ENCODE results near the gene RPL13. TPM values are rescaled to one million over a fixed set of nuclear protein-coding genes. Genes with fewer than 3 reads are reported as not detected.

Gene RPL13
- total and polyA plus RNA-seq, 10 of the 15 experiments (the other 5 are each of a cell fraction or from before 2014, with no cell fraction given): 386 to 9,428 (median 2,486) TPM

DNA sequence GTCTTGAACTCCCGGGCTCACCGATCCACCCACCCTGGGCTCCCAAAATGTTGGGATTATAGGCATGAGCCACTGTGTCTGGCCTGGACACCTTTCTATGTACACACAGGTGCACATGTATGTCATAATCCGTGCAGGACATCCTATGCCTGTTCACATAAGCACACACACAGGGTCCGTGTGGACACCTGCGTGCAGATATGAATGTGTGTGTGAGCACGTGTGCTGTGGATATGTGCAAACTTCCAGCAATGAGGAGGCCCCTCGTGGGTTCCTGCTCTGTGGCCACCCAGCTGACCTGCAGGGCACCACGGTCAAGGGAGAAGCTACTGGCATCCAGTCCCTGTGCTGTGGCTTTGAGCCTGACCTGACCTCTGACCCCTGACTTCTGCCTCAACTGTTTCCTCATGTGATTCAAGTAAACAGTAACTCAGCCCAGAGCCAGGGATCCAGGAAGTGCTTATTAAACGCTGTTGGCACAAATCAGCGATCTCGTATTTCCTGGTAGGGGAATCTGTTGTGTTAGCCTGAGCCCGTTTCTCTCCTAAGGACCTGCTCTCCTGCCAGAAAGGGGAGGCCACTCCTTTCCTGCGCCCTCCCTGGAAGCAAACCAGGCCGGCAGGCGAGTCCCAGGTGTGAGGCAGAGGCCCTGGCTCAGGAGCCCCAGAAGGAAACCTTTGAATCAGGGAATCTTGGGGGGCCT is 21.5 kb downstream of the RPL13 start:
- Histone ChIP-seq H4K20me1 (ENCODE audit: control insufficient read depth, insufficient read depth) (no peaks in the 10 kb centered on the region), H3K36me3 (ENCODE audit: control insufficient read depth in 2 of 2, insufficient read depth in 2 of 2, low read length in 1 of 2) (no peaks in the 10 kb centered on the region), H3K27ac (ENCODE audit: control insufficient read depth, insufficient read depth) (no peak overlapping the region), H3K27me3 (replicated peaks in 1 of 2; ENCODE audit: control insufficient read depth in 2 of 2, insufficient read depth in 2 of 2, low read length in 1 of 2) (no peaks in the 10 kb centered on the region), H3K4me3 (no peak overlapping the region), H3K9me3 (replicated peaks; ENCODE audit: control insufficient read depth, insufficient read depth, low read length) (no peaks in the 10 kb centered on the region; the same call in 2 of the 3 replicates), H2AFZ (ENCODE audit: control insufficient read depth, low read depth, low read length) (no peak overlapping the region), H3K79me2 (ENCODE audit: control insufficient read depth, insufficient read depth, low read length) (no peaks in the 10 kb centered on the region), H3K4me2 (ENCODE audit: control insufficient read depth, insufficient read depth) (no peak overlapping the region), H3K9ac (ENCODE audit: control insufficient read depth, insufficient read depth, low read length) (no peak overlapping the region), H3K4me1 (ENCODE audit: control insufficient read depth, insufficient read depth, low read length) (no peaks in the 10 kb centered on the region)
- in situ Hi-C loops (cut with MboI): no loop called here
- intact Hi-C loops (cut with micrococcal nuclease; ENCODE audit: unreplicated experiment): no loop called here
- FAIRE-seq (no peak), ATAC-seq (no peak), DNase-seq (ENCODE audit: low read depth, low spot score) (no peak)
- 43% methylated on average over 15 of the region's 15 CpGs for WGBS (ENCODE audit: insufficient coverage, insufficient replicate concordance, low lambda C conversion rate, missing lambda C conversion rate)
- ChIA-PET SMC1A (ENCODE audit: uncharacterized antibody, unreplicated experiment) (no interaction called here), CTCF (no interaction called here), POLR2A (no interaction called here), RAD21 (ENCODE audit: unreplicated experiment) (no interaction called here)
- TF ChIP-seq, protein P1, sequence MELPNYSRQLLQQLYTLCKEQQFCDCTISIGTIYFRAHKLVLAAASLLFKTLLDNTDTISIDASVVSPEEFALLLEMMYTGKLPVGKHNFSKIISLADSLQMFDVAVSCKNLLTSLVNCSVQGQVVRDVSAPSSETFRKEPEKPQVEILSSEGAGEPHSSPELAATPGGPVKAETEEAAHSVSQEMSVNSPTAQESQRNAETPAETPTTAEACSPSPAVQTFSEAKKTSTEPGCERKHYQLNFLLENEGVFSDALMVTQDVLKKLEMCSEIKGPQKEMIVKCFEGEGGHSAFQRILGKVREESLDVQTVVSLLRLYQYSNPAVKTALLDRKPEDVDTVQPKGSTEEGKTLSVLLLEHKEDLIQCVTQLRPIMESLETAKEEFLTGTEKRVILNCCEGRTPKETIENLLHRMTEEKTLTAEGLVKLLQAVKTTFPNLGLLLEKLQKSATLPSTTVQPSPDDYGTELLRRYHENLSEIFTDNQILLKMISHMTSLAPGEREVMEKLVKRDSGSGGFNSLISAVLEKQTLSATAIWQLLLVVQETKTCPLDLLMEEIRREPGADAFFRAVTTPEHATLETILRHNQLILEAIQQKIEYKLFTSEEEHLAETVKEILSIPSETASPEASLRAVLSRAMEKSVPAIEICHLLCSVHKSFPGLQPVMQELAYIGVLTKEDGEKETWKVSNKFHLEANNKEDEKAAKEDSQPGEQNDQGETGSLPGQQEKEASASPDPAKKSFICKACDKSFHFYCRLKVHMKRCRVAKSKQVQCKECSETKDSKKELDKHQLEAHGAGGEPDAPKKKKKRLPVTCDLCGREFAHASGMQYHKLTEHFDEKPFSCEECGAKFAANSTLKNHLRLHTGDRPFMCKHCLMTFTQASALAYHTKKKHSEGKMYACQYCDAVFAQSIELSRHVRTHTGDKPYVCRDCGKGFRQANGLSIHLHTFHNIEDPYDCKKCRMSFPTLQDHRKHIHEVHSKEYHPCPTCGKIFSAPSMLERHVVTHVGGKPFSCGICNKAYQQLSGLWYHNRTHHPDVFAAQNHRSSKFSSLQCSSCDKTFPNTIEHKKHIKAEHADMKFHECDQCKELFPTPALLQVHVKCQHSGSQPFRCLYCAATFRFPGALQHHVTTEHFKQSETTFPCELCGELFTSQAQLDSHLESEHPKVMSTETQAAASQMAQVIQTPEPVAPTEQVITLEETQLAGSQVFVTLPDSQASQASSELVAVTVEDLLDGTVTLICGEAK (IDR thresholded peaks at IDR 0.05; ENCODE audit: borderline replicate concordance): no peak
- TF ChIP-seq TBL1XR1 (IDR thresholded peaks at IDR 0.05; ENCODE audit: low read depth, low read length) (no peak), RBBP5 (conservative IDR thresholded peaks at IDR 0.05) (no peak), SRF (IDR thresholded peaks at IDR 0.05; ENCODE audit: low read depth in 2 of 2, low read length in 2 of 2) (no peak), NR2F1 (conservative IDR thresholded peaks at IDR 0.05) (0 out of 2 replicates have a peak, but pooled peaks have one; percentile 22), CHD1 (IDR thresholded peaks at IDR 0.05; ENCODE audit: low read depth, low read length) (no peak)
- BruUV-seq (replicated peaks): no TSS peak
